Neural cell (in vitro differentiated cells): ENCODE measurements around the gene SIPA1. TPM values are rescaled to one million over a fixed set of nuclear protein-coding genes. Genes with fewer than 3 reads are reported as not detected.

ENCODE experiments used
- H2AFZ ChIP-seq: fragments of 200-600, 300-800 bp; sonication (generic), shearing (Covaris generic); 2 replicates; pipeline ENCODE4 v1.6.0; 2014; ENCODE audit warnings: low read depth, mild to moderate bottlenecking, antibody characterized with exemption, low read length, moderate library complexity
- H3F3A ChIP-seq: fragments of 200-600 bp; shearing (Covaris generic); 2 replicates; pipeline ENCODE4 v1.6.1; 2016; ENCODE audit warnings: mild to moderate bottlenecking, moderate library complexity, mixed read lengths, antibody characterized with exemption, low read length; ENCODE audit not compliant: insufficient read depth, poor library complexity, severe bottlenecking
- H3K27ac ChIP-seq: fragments of 200-600, 300-800 bp; sonication (generic), shearing (Covaris generic); 2 replicates; pipeline ENCODE4 v1.5.1; 2014; ENCODE audit warnings: mild to moderate bottlenecking, low read length, moderate library complexity
- H3K27me3 ChIP-seq: fragments of 300-800, 200-600 bp; sonication (generic), shearing (Covaris generic); 2 replicates; pipeline ENCODE4 v1.6.0; 2014; ENCODE audit warnings: mild to moderate bottlenecking, low read depth, low read length, moderate library complexity; ENCODE audit not compliant: insufficient read depth
- H3K36me3 ChIP-seq: fragments of 300-800, 200-600 bp; sonication (generic), shearing (Covaris generic); 2 replicates; pipeline ENCODE4 v1.5.1; 2014; ENCODE audit warnings: mild to moderate bottlenecking, antibody characterized with exemption, low read length, moderate library complexity; ENCODE audit not compliant: insufficient read depth
- H3K4me2 ChIP-seq: fragments of 300-800, 200-600 bp; sonication (generic), shearing (Covaris generic); 2 replicates; pipeline ENCODE4 v1.6.0; 2014; ENCODE audit warnings: mild to moderate bottlenecking, low read length
- H3K4me3 ChIP-seq: fragments of 300-800, 200-600 bp; sonication (generic), shearing (Covaris generic); 2 replicates; pipeline ENCODE4 v1.5.1; 2014; ENCODE audit warnings: mild to moderate bottlenecking, low read length, moderate library complexity
- H3K79me2 ChIP-seq: fragments of 200-600 bp; shearing (Covaris generic); replicated peaks from 2 replicates; pipeline ENCODE4 v1.6.0; 2014; ENCODE audit warnings: mild to moderate bottlenecking, low read length, moderate library complexity; ENCODE audit not compliant: insufficient read depth
- H3K9ac ChIP-seq: fragments of 300-800, 200-600 bp; sonication (generic), shearing (Covaris generic); 2 replicates; pipeline ENCODE4 v1.6.1; 2016; ENCODE audit warnings: mild to moderate bottlenecking, low read length, mixed read lengths
- H3K9me2 ChIP-seq: fragments of 200-600 bp; shearing (Covaris generic); 2 replicates; pipeline ENCODE4 v1.6.1; 2016; ENCODE audit warnings: mild to moderate bottlenecking, low read length, mixed read lengths; ENCODE audit not compliant: insufficient read depth
- H3K9me3 ChIP-seq: fragments of 200-600, 300-800 bp; sonication (generic), shearing (Covaris generic); 2 replicates; pipeline ENCODE4 v1.6.1; 2016; ENCODE audit warnings: mild to moderate bottlenecking, mixed run types, low read length, moderate library complexity, mixed read lengths
- H4K20me1 ChIP-seq: fragments of 200-600 bp; shearing (Covaris generic); 2 replicates; pipeline ENCODE4 v1.6.1; 2016; ENCODE audit warnings: mild to moderate bottlenecking, mixed run types; ENCODE audit not compliant: insufficient read depth
- EP300 ChIP-seq: fragments of 450-650 bp; conservative IDR thresholded peaks from 2 replicates; pipeline ENCODE4 v1.6.1; 2014; ENCODE audit warnings: antibody characterized with exemption, mild to moderate bottlenecking, moderate library complexity; ENCODE audit not compliant: poor library complexity, severe bottlenecking
- EZH2 ChIP-seq: fragments of 200-600, 300-800 bp; shearing (Covaris generic), sonication (generic); IDR thresholded peaks from 2 replicates; pipeline ENCODE4 v1.6.1; 2014; ENCODE audit warnings: antibody characterized with exemption, low read length, borderline replicate concordance, mild to moderate bottlenecking; ENCODE audit not compliant: insufficient read depth, poor library complexity, severe bottlenecking
- MXI1 ChIP-seq: fragments of 450-650 bp; conservative IDR thresholded peaks from 2 replicates; pipeline ENCODE4 v1.6.1; 2014; ENCODE audit warnings: antibody characterized with exemption, mild to moderate bottlenecking; ENCODE audit not compliant: poor library complexity, severe bottlenecking
- RAD21 ChIP-seq: fragments of 450-650 bp; conservative IDR thresholded peaks from 2 replicates; pipeline ENCODE4 v1.6.1; 2014; ENCODE audit warnings: antibody characterized with exemption, mild to moderate bottlenecking, moderate library complexity
- REST ChIP-seq: IDR thresholded peaks from 2 replicates; pipeline ENCODE4 v1.6.1; 2012; ENCODE audit warnings: borderline replicate concordance
- SMC3 ChIP-seq: fragments of 450-650 bp; conservative IDR thresholded peaks from 2 replicates; pipeline ENCODE4 v1.6.1; 2014; ENCODE audit warnings: antibody characterized with exemption, mild to moderate bottlenecking, moderate library complexity; ENCODE audit not compliant: poor library complexity
- TAF1 ChIP-seq: IDR thresholded peaks from 2 replicates; pipeline ENCODE4 v1.6.1; 2012; ENCODE audit warnings: low read depth
- polyA plus RNA-seq: library from polyadenylated mRNA; depleted of rRNA; stranded (reverse); fragments of >200 nt; gene quantifications from 2 replicates; pipeline ENCODE4 v1.2.3, GENCODE V29; 2014

Gene SIPA1
- polyA plus RNA-seq, 1 donor from 2014 or later, result 6.5 TPM

- TF ChIP-seq TAF1 (no peak), MXI1 (no peak), EP300 (no peak), REST (no peak), RAD21 (no peak)
- no peak overlapping the region for H3K27ac ChIP-seq
- no peaks in the 10 kb centered on the region for H3K36me3 ChIP-seq
- no peaks in the 10 kb centered on the region for H3K9me3 ChIP-seq
- H4K20me1 ChIP-seq, result no peaks in the 10 kb centered on the region
- no peak overlapping the region for H3K9ac ChIP-seq
- H3K79me2 ChIP-seq, result peaks cover 2% of the 10 kb centered on the region
- no peak overlapping the region for H3K4me3 ChIP-seq
- H3K9me2 ChIP-seq, result no peaks in the 10 kb centered on the region
- H3K27me3 ChIP-seq, result no peaks in the 10 kb centered on the region
- no peak overlapping the region for H2AFZ ChIP-seq
- no peak overlapping the region for H3K4me2 ChIP-seq
- H3F3A ChIP-seq, result no peaks in the 10 kb centered on the region
Measured at GRCh38 chr11:65609229-65609628, 28.7 kb upstream of the SIPA1 start.

DNA sequence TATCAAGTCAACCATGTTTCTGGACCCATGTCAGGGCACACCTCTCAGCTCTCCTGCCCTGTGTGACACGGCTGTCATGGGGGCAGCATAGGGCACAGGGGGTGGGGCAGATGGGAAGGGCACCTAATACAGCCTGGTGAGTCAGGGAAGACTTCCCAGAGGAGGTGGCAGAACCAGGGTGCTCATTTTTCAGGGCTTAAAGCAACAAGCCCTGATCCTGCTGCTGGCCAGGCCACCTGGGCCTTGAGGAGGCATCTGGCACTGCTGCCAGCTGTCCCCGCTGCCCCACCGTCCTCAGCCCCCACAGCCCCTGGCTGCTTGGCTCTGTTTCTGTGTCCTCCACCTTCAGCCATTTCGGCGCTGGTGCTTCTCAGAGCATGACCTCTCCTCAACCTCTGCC, 28.2 kb upstream of the SIPA1 start:
- Histone ChIP-seq H3K36me3 (no peaks in the 10 kb centered on the region), H3F3A (no peaks in the 10 kb centered on the region), H3K9ac (no peak overlapping the region), H3K4me3 (no peak overlapping the region), H3K27ac (no peak overlapping the region), H3K27me3 (no peaks in the 10 kb centered on the region), H3K9me2 (no peaks in the 10 kb centered on the region), H2AFZ (no peak overlapping the region), H3K9me3 (no peaks in the 10 kb centered on the region), H4K20me1 (no peaks in the 10 kb centered on the region), H3K4me2 (no peak overlapping the region), H3K79me2 (peaks cover 5% of the 10 kb centered on the region)
- TF ChIP-seq MXI1, result no peak
- TF ChIP-seq EZH2, result no peak
- no peak for TF ChIP-seq SMC3
- no peak for TF ChIP-seq TAF1
- TF ChIP-seq REST, result no peak
- TF ChIP-seq EP300, result no peak
- no peak for TF ChIP-seq RAD21
